Loucy (cell line): ENCODE measurements around the gene CDYL.

Experiments used
- EZH2phosphoT487 ChIP-seq: fragments of 200-600 bp; IDR thresholded peaks from 2 replicates; pipeline ENCODE4 v1.6.1; 2018; ENCODE audit warnings: antibody characterized with exemption, mild to moderate bottlenecking, moderate library complexity, borderline replicate concordance
- TF ChIP-seq, protein P1 (sequence below): fragments of 200-600 bp; sonication (generic); conservative IDR thresholded peaks from 2 replicates; pipeline ENCODE4 v1.5.1; 2014; ENCODE audit warnings: mild to moderate bottlenecking, antibody characterized with exemption, low read length

DNA sequence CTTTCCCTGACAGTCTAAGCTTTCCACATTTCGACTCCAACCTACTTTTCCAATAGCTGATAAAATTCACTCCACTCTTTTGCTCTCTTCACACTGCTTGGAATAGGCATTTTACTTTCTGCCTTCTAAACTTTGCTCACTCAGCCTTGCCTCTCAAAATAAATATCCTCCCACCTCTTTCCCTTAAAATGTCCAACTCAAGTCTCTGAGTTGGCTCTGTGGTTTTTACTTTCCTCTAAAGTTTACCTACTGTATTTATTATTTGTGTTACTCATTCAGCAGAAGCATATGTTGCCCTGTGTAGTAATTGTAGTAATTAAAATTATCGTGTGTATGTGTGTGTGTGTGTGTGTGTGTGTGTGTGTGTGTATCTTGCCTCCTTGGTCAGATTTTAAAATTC, 20.0 kb upstream of the CDYL start:
- TF ChIP-seq, protein P1, sequence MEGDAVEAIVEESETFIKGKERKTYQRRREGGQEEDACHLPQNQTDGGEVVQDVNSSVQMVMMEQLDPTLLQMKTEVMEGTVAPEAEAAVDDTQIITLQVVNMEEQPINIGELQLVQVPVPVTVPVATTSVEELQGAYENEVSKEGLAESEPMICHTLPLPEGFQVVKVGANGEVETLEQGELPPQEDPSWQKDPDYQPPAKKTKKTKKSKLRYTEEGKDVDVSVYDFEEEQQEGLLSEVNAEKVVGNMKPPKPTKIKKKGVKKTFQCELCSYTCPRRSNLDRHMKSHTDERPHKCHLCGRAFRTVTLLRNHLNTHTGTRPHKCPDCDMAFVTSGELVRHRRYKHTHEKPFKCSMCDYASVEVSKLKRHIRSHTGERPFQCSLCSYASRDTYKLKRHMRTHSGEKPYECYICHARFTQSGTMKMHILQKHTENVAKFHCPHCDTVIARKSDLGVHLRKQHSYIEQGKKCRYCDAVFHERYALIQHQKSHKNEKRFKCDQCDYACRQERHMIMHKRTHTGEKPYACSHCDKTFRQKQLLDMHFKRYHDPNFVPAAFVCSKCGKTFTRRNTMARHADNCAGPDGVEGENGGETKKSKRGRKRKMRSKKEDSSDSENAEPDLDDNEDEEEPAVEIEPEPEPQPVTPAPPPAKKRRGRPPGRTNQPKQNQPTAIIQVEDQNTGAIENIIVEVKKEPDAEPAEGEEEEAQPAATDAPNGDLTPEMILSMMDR, result no peak
- TF ChIP-seq EZH2phosphoT487, result no peak
